GM11168 (cell line): ENCODE results near the gene CDSN.

Experiments used
- in situ Hi-C: fragments of 300-500 bp; cut with MboI; formaldehyde crosslinking; loops from one replicate; pipeline ENCODE4 v1.12.0; 2022; ENCODE audit warnings: low sequenced_read_pairs; ENCODE audit not compliant: unreplicated experiment

CDSN gene

DNA sequence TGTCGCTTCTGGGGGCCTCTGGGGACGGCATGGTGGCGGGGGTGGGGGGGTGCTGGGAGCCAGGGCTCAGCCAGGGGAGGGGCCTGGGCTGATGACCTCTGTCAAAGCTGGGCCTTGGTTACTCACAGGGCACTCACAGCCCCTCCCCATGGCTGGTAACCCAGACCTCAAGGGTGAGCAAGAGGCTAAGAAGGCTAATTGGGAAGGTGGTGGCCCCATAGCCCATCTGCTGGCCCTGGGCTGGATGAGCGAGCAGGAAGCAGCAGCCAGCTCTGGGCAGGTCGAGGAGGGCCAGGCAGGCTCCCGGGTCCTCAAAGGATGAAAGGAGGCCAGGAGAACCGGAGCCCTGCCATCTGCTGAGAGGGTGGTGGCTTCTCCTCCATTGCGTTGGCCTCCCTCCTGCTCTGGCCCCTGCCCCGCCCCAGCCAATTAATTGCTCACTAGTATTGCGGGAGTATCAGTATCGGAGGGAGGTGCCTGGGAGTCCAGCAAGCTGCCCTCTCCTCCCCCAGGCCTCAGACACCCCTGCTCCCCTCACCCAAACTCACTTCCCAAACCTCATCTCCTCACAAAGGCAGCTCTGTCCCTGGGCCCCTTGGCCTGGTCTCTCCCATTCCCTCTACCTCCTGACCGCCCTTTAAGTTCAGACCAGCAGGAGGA is 1.0 kb upstream of the CDSN start:
- in situ Hi-C loops = no loop called here

DNA sequence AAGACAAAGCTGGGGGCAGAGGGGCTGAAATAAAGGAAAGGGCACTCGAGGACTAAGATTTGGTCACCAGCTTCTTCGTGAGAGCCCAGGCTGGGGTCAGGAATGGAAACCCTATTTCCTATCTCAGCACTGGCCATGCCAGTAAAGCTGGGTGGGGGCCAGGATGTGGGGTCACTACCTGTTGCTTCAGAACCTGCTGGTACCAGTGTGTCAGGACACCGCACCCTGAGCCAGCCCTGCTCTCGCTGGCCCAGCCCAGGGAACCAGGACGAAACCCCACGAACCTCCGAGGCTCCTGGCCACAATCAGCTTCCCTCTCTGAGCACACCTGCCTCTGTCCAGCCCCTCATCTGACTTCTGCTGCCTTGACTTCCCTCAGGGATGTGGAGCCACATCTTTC is 2.1 kb downstream of the CDSN start:
- in situ Hi-C loops = no loop called here

GRCh38 chr6:31116661-31117385 is 3.4 kb downstream of the CDSN start:
- in situ Hi-C loops = no loop called here

GRCh38 chr6:31115941-31116560 is 4.2 kb downstream of the CDSN start:
- in situ Hi-C loops = no loop called here

DNA sequence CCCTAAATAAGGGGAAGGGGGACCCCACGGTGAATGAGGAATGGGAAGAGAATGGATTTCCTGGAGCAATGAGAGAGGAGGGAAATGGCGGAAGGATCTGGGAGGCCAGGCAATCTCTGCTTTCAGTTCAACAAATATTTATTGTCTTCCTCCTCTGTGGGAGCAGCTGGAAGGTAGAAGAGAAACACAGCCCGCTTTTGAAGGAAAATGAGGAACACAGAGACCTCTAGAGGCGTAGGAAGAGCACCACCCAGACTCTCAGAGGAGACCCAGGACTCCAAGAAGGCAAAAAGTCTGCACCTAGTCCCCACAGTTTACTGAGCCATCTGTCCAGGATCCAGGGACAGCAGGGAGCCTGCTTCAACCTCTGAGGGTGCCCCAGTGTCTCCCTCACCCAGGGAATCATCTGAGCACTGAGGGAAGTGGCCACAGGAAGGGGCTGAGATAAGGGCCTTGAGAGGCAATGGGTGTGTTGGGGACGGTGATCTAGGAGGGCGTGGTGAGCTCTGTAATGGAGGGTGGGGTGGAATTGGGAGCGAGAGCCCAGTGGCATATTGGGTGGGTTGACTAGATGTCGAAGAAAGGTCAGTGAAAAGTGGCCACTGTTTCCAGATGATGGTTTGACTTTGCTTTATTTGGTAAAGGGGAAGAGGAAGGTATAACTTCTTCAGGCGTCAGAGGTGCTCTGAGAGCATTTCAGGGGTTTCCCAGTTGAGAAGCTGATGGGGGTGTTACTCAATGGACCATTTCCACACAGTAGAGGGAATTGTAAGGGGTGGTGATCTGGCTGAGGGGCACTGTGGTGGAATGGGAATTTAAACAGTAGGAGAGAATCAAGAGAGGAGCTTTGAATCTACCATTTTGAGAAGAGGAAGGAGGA is 5.0 kb downstream of the CDSN start:
- in situ Hi-C loops = no loop called here

DNA sequence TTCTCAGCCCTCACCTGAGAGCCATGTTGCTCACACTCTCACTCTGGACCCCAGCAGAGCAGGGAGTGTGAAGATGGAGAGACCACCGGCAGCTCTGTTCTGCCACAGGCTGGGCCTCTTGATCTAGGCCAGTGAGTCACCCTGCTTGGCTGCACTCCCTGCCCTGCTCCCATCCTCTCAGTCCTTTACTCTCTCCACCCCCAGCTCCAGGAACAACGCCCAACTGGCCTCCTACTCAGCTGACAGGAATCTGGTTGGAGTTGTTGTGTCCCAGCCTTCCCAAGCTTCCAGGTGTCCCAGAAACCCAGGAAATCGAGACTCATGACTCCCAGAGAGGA is 5.7 kb downstream of the CDSN start, which contains the start of gene PSORS1C1:
TSS of gene PSORS1C1 (plus strand) at position 260 of the 338 bp plus-strand sequence. CDS start 14,833 bp downstream, outside the sequence.
- in situ Hi-C loops = no loop called here

GRCh38 chr6:31113861-31114540 is 6.2 kb downstream of the CDSN start:
- in situ Hi-C loops = no loop called here

DNA sequence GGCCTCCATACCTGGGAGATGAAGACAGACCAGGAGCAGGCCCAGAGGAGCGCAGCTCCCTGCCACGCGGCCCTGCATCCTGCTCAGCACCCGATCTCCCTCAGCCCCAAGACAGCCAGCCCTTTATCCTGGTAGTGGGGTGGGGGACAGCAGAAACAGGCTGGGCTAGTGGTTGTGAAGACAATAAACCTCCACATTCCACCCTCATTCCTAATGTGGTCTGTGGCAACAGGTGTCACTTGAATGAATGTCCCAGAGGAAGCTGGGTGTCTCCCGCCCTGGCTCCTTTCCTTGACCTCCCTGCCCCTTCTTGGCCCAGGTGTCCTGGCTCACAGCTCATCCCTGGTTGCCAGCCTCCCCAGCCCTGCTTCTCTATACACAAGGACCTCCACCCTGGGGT is 7.8 kb downstream of the CDSN start, which contains the start of gene C6orf15:
TSS of gene C6orf15 (minus strand) at position 98 of the 400 bp plus-strand sequence. CDS start at position 78, 20 bp downstream.
- in situ Hi-C loops = no loop called here

DNA sequence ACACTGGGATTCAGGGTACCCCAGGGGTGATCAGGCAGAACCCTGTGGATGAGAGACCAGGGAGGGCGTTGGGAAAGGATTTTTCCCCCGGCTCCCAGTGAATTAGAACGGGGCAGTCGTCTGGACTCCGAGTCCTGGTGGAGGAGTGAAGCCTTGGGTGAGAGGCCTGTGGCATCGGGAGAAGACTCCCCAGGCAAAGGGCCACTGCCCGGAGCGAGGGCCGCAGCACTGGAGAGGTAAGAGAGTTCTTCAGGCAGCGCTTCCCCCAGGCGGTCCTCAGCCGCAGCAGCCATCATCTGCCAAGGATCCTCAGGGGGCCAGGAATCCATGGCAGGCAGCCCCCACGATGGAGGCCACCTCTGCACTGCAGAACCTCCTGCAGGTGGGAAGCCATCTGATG is 8.5 kb downstream of the CDSN start:
- in situ Hi-C loops = no loop called here

- in situ Hi-C loops = no loop called here
Observed at GRCh38 chr6:31110825-31111582, 9.2 kb downstream of the CDSN start.

DNA sequence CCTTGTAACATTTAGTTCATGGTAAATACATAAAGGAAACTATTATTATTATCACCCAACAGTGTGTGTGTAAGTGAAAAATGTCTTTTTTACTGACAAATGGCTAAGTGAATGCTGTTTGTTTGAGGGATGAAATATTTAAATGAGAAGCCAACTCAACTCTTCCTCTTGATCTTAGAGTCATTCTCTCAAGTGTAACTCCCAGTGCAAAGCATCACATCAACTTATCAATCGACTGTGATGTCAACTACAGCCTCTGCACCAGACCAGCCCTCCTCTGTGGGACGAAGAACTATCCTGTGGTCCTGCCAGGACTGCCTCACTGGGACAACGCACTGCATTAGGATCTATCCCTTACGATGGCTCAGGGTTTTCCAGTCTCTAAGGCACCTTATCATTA is 13.2 kb downstream of the CDSN start:
- in situ Hi-C loops = no loop called here

DNA sequence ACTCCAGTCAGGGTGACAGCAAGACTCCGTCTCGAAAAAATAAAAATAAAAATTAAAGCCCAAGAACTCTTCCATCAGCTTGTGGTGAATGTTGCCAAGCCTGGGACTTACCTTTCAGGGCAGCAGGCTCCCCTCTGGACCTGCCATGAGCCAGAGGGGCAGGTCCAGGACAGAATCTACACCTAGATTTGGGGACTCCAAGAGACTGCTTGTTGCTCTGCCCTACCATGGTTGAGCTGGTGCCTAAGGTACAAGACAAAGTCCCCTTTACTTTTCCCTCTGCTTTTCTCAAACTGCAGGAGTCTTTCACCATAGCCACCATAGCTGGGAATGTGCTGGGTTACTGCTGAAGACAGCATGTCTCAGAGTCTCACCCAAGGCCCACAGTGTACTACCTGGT is 17.1 kb downstream of the CDSN start:
- in situ Hi-C loops = no loop called here

GRCh38 chr6:31098449-31098938 is 21.8 kb downstream of the CDSN start:
- in situ Hi-C loops = no loop called here

DNA sequence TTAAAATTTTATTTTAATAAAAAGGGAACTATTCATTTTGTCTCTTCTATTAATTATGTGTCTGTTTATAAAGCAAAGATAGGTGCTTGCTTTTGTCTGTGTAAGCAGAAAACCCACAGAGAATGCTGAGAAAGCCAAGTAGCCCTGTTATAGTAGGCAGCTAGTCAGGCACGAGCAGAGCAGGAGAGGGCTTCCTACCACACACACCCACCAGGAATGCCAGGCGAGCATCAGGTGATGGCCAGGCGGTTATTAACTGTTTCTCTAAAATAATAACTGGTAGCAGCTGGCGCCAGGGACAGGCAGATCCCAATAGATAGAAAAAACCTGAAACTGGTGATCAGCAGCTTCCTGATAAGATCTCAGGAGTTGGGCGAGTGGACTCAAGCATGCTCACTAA is 23.6 kb downstream of the CDSN start:
- in situ Hi-C loops = no loop called here

GRCh38 chr6:31096215-31096614 is 24.0 kb downstream of the CDSN start:
- in situ Hi-C loops = no loop called here

DNA sequence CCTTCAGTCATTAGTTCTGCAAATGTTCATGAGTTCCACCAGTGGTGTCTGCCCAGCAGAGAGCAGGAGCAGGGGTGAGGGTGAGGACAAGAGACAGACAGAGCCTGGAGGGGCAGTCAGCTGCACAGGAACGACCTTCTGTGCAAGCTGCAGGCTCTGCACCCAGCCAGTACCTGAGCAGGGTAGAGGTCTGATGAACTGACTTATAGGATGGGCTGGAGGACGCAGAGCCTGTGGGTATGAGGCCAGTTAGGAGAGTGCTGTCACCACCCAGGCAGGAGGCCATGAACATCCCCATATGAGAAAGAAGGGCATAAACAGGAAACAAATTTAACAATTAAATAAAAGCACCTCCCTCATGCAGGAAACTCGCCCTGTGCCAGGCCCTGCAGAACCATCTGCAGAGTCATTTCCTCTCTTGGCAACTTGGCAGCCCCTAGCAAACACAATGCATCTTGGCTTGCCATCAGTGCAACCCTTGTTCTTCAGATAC is 25.8 kb downstream of the CDSN start:
- in situ Hi-C loops = no loop called here

GRCh38 chr6:31092769-31093505 is 27.3 kb downstream of the CDSN start:
- in situ Hi-C loops = no loop called here

DNA sequence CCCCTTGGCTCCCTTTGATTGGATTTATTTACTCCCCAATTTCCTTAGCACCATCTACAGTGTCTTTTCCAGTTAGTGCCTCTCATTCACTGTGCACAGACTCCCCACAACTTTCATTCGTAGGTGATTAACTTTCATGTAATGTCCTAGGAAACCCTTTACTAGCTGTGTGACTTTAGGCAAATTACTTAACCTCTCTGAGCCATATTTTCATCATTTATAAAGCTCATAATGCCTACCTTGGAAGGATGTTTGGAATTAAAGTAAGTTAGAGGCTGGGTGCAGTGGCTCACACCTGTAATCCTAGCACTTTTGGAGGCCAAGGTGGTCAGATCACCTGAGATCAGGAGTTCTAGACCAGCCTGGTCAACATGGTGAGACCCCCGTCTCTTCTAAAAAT is 28.0 kb downstream of the CDSN start:
- in situ Hi-C loops = no loop called here
